GM18517 (cell line): ENCODE results near the gene C1RL.

ENCODE experiments used
- ATAC-seq: cut with Tn5 transposase; IDR thresholded peaks from one replicate; pipeline ENCODE4 v1.9.1; 2021; ENCODE audit warnings: mild to moderate bottlenecking, moderate library complexity; ENCODE audit not compliant: unreplicated experiment

The C1RL gene

DNA sequence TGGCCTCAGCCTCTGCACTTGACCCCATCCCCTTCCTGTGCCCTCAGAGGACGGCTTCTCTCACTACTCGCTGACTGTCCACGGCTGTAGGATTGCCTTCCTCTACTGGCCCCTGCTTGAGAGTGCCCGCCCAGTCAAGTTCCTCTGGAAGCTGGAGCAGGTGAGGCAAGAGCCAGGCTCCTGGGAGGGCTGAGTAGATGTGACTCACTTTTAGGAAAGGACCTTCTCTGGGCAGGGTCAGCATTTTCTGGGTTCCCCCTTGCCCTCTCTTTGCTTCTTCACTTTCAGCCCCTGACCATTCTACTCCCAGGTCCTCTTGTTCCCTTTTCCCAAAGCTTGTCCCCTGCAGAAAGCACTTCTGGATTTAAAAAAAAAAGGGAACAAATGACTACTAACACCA, 28.9 kb upstream of the C1RL start:
- ATAC-seq = no peak

DNA sequence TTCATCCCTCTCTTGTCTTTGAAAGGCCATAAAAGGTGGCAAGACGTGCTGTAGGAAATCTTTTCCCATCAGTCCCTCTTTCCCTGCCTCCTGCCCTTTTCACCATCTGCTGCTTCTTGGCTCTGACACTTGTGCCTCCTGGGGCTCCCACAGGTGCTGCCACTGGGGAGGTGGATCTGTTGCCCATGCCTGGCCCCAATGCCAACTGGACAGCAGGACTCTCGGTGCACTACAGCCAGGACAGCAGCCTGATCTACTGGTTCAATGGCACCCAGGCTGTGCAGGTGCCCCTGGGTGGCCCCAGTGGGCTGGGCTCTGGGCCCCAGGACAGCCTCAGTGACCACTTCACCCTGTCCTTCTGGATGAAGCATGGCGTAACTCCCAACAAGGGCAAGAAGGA, 27.7 kb upstream of the C1RL start:
- ATAC-seq = no peak

DNA sequence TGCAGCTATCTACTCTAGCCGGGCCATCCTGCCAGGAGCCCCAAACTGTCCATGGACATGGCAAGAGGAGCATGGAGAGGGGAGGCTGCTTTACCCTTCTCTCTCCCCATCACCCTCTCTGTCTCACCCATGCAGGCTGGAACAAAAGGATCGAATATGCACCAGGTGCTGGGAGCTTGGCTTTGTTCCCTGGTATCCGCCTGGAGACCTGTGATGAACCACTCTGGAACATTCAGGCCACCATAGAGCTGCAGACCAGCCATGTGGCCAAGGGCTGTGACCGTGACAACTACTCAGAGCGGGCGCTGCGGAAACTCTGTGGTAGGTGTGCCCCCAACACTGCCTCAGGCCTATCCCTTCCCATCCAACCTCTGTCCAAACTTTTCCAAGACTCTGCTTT, 27.1 kb upstream of the C1RL start:
- ATAC-seq = no peak

DNA sequence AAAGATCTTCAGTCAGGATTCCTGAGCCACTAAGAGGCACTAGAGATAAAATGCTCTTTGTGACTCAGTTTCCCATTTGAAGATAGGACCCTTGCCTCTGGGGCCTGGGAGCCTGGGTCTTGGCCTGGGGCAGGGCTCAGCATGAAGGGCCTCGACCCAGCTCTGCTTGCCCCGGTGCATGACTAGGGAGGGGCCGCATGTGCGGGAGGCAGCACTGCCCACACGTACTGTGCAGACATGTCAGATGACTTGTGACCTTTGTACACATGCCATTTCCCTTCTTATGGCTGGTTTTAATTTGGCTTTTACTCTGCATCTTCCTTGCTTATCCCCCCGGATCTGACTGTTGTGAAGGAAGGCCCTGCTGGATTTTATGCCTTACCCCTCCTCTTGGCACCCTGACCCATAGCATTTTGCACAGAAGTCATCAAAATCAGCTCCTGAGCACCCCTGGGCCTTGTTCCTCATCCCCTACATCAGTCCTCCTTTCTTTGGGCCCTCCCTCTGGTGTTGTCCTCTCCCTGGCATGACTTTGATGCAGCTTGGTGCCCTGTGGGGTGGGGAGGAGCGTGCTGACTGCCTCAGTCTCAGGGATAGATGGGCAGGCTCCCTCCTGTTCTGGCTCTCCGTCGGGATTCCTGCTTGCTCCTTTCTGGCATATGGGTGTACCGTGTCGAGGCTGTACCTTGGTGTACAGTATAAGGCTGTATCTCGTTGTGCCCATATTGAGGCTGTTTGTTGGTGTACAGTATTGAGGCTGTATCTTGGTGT, 25.6 kb upstream of the C1RL start:
- no peak for ATAC-seq

DNA sequence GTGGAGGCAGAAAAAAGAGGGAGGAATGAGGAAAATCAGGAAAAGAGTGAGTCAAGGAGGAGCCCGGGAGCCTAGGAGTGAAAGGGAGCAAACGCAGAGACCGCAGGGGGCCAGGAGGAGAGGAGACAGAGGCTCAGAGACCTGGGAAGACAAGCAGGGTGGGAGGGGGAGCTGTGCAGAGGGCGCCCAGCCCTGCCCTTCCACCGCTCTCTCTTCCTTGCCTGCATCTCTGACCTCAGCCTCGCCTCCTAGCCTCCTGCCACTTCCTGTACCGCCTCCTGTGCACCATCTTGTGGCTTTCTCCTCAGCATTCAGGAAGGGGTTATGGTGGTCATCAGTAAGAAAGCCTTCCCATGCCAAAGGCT, 22.5 kb upstream of the C1RL start:
- no peak for ATAC-seq

DNA sequence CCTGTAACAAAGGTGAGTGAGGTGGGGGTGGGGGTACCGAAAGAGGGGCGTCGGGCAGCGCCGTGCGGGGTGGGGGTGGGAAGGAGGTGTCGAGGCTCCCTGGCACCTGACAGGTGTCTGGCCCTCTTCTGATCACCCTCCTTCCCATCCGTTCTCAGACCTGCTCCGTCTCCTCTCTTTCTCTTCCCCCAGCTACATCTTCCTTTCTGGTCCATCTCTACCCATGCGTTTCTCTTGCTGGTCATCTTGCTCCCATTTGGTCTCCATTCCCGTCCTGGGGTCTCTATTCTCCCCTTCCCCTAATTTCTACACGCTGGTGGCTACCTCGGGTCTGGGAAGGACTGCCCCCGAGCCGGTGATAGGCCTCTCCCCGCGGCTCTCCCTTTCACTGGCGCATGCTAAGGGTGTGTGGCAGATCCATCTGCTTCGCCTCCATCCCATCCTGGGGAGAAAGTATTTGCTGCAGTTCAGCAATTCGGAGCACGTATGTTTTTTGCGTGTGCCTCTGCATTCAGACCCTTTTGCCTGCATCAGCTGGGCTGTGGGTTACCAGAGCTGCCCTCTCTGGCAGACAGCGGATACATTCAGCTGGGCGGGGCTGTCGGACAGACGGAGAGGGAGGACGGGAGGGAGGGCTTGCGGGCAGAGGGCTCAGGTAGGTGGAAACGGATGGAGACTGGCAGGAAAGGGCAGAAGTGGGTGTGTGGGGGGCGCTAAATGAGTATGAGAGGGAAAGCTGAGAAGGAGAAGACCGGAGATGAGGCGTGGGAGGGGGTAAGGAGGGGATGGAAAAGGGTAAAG, 21.9 kb upstream of the C1RL start:
- ATAC-seq = no peak

DNA sequence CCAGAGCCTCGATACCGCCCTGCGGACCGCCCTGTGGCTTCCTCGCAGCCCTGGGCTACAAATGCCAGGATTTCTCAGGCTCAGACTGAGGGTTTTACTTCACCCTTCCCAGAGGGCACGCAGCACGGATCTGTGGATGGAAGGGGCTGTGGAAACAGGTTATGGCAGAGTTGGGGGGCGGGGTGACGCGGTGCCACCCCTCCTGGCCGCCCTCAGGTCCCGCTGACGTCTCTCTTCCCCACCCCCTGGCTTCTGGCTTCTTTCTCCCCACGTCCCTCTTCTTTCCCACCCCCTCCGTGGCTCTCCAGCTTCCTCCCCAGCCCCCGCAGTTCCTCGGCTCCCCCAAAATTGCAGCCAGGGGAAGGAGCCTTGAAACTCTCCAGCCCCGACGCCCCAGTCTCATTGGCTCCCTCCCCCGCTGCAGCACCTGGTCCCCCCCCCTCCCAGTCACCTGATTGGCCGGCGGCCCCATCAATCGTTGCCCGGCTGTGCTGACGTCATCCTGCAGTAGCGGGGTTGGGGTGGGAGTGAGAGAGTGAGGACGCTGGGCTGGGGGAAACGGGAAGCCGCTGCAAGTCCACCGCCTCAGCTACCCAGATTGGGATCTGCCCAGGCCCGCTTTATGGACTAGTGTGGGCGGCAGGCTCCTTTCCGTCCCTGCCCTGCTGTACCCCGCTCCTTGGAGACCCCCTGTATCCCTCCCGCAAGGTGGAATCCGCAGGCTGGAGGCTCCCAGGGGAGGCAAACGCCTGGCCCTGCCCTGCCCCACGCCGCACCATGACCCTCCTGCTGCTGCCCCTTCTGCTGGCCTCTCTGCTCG, 21.1 kb upstream of the C1RL start, which contains the start of gene CLSTN3:
CLSTN3 (plus strand) TSS at position 500 of the 820 bp plus-strand sequence; CDS start at position 778, 278 bp downstream.
- no peak for ATAC-seq

DNA sequence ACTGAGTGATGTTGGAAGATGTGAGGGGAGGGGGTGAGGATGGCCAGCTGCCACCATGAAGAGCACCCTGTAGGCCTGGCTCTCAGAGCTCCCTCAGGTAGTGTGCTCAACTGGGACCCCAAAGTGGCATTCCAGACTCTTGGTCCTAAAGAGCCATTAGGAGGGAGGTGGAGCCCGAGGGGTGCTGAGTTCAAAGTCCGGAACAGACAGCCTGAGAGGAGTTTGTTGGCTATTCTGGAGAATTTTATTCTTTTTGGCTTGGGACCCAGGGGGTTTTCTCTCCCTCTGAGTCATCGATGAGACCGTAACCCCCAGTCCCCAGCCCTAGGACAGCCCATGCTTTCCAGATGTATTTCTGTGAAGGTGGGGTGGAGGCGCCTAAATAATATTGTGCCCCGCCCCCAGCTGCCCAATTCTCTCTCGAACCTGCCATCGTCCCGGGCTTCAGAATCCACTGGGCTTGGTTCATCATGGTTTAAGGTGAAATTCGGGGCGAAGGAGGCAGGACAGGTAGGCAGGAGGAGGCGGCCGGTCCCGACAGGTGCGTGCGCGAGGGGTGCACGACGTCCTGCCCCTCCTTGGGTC, 20.4 kb upstream of the C1RL start:
- no peak for ATAC-seq

DNA sequence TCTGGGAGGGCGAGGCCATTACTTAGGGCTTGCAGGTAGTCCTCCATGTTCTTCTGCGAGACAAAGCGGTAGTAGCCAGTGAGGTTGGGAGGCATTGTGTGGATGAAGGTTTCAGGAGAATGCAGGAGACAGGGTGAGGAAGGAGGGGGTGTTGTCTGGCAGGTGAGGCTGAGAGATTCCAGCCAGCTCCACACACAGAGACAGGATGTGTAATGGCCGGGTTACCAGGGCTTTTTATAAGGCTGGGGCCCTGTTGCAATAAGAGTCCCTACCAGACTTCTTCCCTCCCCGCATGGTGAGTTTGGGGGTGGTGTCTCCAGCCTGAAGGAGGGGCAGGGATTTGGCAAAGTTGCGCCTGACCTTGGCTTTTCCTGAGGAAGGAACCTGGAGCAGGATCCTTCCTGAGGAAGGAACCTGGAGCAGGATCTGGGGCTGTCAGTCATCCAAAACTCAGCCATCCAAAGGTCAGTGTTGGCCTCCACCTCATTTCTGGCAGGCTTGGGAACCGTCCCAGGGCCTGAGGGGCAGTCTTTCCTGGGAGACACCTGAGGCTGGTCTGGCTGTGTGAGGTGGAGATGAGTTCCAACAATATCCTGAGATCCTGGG, 19.8 kb upstream of the C1RL start, which contains the start of gene RBP5:
RBP5 (minus strand) TSS at position 209 of the 606 bp plus-strand sequence; CDS start at position 95, 114 bp downstream.
- no peak for ATAC-seq

DNA sequence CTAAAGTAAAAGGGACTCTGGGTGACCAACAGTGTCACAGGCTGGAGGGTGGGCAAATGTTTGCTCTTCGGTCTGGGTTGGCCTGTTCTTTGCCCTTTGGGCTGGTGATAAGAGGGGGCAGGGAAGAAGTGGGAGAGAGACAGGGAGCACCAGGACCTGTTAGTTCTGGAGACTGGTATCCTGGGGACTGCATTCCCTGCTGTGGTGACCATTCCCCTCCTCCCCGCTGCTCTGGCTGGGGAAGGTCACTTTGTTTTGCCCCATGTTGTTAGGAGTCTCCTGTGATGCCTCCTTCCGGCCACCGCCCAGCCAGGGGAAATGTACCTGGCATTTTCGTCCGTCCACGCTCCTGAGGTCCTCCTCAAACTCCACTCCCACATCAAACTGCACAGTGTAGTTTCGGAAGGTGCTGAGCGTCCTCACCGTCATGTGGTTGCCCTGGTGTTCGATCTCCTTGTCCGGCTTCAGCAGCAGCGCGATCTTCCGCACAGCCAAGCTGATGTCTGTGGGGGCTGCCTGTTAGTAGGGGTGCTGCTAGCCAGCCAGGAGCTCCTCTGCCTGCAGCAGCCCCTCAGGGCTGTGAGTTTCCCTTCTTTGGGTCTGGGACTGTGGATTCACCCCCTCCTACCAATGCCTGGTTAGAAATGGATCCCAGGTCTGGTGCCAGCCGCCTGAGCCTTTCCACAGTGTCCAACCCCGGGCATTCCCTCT, 19.1 kb upstream of the C1RL start:
- no peak for ATAC-seq

DNA sequence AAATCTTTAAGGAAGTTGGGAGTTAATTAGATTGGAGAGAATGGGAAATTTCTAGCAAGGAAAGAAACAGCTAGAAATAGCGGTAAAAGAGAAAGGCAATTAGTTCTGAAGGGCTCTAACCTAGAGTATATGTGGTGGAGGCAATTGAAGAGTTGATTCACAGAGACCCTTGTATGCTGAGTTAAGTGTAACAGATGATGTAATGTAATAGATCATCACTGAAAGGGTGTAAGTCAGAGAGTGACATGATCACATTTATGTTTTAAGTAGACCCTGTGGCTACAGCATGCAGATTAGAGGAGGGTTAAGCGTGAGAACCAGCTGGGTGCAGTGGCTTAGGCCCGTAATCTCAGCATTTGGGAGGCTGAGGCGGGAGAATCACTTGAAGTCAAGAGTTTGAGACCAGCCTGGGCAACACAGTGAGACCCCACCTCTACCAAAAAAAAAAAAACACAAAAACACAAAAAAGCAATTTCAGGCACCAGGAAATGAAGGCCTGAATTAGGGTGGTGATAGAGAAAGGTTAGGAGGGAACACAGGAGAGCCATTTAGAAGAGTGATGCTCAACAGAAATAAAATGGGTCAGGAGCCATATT, 16.7 kb upstream of the C1RL start:
- no peak for ATAC-seq

DNA sequence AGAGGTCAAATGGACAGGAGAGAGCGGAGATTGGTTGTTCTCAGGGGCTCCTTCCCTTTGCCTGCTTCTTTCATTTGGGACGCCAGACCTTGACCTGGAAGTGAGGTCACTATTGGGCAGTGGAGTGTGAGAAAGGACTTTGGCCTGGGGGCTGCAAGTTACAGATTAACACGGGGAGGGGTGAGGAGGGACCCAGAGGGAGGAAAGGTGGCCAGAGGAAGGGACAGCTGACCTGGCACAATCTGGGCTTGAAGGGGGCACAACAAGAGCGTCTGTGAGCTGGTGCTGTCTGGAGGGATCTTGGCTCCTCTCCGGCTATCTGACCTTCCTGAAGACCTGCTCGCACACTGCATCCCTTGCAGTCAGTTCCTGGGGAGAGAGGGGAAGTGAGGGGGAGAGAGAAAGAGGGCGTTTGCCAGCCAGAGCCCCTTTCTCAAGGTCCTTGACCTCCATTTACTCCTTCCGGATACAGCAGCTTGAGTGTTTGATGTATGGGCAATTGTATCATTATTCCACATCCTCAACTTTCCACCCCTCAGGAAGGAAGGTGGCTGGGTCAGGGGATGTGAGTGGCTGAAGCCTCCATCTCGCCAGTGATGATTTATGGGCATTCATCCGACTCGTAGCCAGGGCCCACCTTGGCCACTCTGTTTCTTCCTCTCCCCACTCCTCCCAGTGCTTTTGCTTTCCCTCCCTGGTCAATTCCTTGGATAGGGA, 14.9 kb upstream of the C1RL start:
- ATAC-seq = no peak

DNA sequence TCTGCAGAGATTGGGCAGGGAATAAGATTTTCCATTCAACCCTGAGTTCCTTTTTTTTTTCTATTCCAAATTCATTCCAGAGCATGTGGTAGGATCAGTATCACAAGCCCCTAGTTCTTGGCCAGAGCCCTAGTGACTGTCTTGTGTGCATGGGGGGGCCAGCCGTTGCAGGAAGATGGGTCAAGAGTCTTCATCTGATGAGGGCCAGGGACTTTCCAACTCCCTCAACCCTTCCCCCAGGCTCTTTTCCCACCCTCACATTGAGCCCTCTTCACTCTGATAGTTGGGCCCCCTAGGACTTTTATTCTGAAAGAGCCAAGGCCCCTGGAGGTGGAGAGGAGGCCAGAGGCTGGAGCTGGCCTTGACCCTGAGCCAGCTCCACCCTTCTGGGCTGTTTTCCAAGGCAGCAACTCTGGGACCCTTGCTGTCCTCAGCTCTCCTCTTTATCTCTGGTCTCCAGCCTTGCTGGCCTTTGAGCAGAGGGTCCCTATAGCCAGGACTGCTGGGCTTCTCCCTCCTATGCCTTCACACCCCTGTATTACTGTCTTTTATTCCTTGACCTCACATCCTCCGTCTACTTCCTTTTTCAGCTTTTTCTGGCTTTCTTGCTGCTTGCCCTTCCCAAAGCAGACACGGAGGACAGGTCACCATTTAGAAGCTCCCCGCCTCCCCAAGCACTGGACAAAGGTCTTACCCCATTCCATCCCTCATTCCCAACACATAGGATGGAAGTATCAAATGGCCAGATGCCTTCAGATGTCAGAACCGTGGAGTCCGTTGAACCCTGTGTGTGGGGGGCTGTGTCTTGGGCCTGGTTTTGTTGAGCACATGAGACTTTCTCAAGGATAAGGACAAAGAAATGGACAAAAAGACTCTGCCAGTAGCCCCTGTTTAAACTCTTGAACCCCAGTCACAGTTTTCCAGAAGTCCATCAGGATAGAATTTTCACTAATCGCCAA, 14.1 kb upstream of the C1RL start:
- ATAC-seq = no peak

DNA sequence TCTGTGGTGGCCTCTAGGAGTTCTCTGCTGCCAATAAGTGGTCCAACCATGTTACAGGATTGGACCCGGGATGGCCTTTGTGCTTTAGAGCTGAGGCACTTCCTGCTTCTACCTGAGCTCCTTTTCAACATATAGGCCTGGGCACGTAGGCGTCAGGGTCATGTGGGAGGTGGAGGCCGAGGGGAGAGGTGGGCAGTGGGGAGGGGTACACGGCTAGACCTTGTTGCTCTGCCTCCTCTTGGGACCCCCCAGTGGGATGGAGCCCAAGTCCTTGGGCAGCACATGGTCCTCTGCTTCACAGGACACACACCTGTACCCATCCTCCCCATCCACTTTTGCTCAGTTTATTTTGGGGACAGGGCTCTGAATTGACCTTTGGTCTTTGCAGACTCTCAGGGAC, 12.3 kb upstream of the C1RL start:
- no peak for ATAC-seq

DNA sequence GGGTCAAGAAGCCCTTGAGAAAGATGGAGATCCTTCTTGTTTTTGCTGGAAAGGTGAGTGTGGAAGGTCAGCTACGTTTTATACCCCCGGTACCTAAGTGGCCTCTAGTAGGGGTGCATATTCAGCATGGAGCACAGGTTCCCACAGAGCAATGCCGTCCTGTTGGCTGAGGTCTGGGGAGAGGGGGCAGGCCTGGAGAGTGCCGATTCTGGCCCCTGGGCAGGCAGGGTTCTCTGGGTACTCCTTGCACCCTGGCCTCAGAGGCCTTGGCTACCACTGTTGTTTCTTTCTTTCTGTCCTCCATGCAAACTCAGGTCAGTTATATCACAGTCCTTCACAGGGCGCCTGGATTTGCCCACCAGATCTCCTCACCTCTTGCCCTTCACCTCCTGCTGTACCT, 11.2 kb upstream of the C1RL start:
- ATAC-seq = no peak

DNA sequence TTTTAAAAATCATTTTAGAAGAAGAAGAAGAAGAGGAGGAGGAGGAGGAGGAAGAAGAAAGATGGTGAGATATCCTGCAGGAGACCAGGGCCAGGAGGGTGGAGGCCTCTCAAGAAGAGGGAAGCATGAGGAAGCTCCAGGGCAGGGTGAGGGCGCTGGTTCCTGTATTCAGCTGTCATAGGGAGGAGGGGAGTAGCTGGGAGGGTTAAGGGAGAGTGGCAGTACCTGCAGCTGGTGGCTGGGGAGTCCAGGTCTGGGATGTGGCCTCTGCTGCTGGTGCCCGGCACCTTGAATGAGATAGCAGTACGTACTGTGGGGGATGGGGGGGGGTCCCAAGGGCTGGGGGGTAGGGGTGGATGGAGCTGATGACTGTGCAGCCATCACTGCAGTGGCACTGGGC, 9.9 kb upstream of the C1RL start:
- no peak for ATAC-seq

DNA sequence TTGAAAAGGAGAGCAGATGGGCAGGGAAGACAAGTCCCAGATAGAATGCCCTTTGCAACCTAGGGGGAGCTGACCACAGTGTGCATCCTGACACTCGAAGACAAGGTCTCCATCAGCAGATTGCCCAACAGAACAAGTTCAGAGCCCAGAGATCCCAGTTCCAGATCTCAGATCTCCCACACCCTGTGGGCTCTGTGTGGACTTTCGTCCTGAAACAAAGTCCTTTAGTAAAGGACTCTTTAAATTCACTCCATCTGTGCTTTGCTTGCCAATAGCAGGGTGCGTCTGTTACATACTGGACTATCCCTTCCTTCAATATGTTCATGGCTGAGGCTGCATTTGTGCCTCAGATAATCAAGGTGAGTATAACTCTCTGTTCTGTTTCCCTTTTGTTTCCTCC, 8.7 kb upstream of the C1RL start:
- ATAC-seq = no peak

DNA sequence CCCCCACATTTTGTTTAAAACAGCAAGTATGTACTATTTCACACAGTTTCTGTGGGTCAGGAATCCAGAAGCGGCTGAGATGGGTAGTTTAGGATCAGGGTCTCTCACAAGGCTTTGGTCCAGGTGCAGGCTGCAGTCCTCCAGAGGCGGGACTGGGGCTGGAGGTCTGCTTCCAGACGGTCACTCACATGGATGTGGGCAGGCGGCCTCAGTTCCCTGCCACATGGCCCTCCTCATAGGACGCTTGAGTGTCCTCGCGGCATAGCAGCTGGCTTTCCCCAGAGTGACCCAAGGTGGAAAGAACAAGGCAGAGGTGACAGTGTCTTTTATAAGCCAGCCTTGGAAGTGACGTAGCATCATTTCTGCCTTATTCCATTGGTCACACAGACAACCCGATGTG, 7.9 kb upstream of the C1RL start:
- ATAC-seq = no peak
